K562 (cell line): Measurements from ENCODE around the gene MRPS15. TPM values are rescaled to one million over a fixed set of nuclear protein-coding genes. Genes with fewer than 3 reads are reported as not detected.

Source experiments
- HDAC1 ChIP-seq, 2 experiments: fragments of 450-650 bp; IDR thresholded peaks; 2 replicates each; pipeline ENCODE4 v1.6.1; 2016 to 2017; ENCODE audit warnings: inconsistent platforms in 1 of 2, mild to moderate bottlenecking in 1 of 2, moderate library complexity in 1 of 2
- SUPT5H ChIP-seq: fragments of 450-650 bp; IDR thresholded peaks from 2 replicates; pipeline ENCODE4 v1.6.1; 2016
- THRB ChIP-seq: fragments of 450-650 bp; formaldehyde crosslinking; conservative IDR thresholded peaks from 2 replicates; pipeline ENCODE4 v1.4.0; 2022; ENCODE audit warnings: mild to moderate bottlenecking, missing genetic modification characterization
- ZBTB5 ChIP-seq: fragments of 450-650 bp; IDR thresholded peaks from 2 replicates; pipeline ENCODE4 v1.6.1; 2017; ENCODE audit warnings: antibody characterized with exemption
- ZNF23 ChIP-seq: fragments of 250-450 bp; sonication (Bioruptor Pico); IDR thresholded peaks from 2 replicates; pipeline ENCODE4 v1.4.0; 2020; ENCODE audit warnings: mild to moderate bottlenecking
- polyA plus RNA-seq, 8 experiments: library from polyadenylated mRNA; depleted of rRNA in 4 of 8; stranded (reverse) in 5 of 8; unstranded in 3 of 8; fragments of >200 nt; fragmentation: Nextera tagmentation in 2 of 8; fragmentation: Illumina TruSeq in 1 of 8; extraction: Ambion mirVana in 2 of 8; extraction: Trizol in 1 of 8; gene quantifications; 2 replicates each; pipeline versions ENCODE4 v1.2.1 to v1.2.3, GENCODE V29; 2011 to 2014; ENCODE audit warnings: inconsistent platforms in 1 of 8, missing spikeins in 1 of 8
- total RNA-seq, 7 experiments: library from RNA; depleted of rRNA in 6 of 7; stranded (reverse); fragments of >200 nt in 6 of 7; fragmentation: Illumina TruSeq in 2 of 7; extraction: Trizol in 2 of 7; gene quantifications; 2 replicates each; pipeline versions ENCODE4 v1.2.1 to v1.2.3, GENCODE V29; 2011 to 2021; ENCODE audit warnings: low replicate concordance in 1 of 7
- TF ChIP-seq, protein P1 (sequence below), 2 experiments: fragments of 250-450 bp in 1 of 2; fragments of 450-650 bp in 1 of 2; sonication (Bioruptor Pico) in 1 of 2; IDR thresholded peaks; 2 replicates each; pipeline versions ENCODE4 v1.6.1 to v1.8.0; 2016 to 2021; ENCODE audit warnings: mild to moderate bottlenecking in 2 of 2, moderate library complexity in 2 of 2, missing compliant biosample characterization in 1 of 2, missing genetic modification characterization in 1 of 2

MRPS15 gene
- total and polyA plus RNA-seq, 9 of the 15 experiments (the other 6 are each of a cell fraction or from before 2014, with no cell fraction given): 62.9 to 286 (median 149) TPM

DNA sequence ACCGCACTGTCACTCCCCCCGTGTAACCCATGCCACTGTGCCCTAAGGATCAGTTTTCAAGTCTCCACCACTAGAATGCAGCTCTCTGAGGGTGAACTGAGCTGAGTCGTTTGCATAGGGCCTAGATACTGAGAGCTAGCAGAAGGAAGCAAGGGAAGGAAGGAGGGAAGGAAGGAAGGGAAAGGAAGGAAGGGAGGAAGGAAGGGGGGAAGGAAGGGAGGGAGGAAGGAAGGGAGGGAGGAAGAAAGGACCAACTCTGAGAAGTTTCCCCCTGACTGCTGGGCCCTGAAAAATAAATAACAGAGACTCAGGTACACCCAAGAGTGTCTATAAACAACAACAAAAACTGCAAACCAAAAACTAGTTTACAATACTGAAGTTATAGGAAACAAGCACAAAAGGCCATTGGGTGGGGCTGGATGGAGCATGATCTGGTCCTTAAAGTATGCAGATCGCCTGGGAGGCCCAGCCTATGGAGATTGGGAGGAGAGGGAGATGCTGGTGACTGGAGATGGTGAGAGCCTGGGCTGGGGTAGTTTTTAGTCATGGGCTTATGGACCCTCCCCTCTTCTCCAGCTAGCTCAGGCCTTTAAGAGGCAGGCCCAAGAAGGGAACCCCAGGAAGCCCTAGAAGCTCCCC lies 1.7 kb upstream of the MRPS15 start (continued):
- TF ChIP-seq THRB (CRISPR knock-in tag): peak; percentile 87
- 0 out of 2 replicates have a peak, but pooled peaks have one; percentile 17 for TF ChIP-seq ZBTB5
- TF ChIP-seq HDAC1 (IDR thresholded peaks at IDR 0.05): 0 out of 4 replicates have a peak, but pooled peaks of 1 of the 2 experiments have one; percentile 46
- TF ChIP-seq, protein P1, sequence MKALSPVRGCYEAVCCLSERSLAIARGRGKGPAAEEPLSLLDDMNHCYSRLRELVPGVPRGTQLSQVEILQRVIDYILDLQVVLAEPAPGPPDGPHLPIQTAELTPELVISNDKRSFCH (CRISPR knock-in tag; IDR thresholded peaks at IDR 0.05): no peak
- TF ChIP-seq, protein P1 (tag; IDR thresholded peaks at IDR 0.05): no peak
- TF ChIP-seq SUPT5H: 0 out of 2 replicates have a peak, but pooled peaks have one; percentile 27
- TF ChIP-seq ZNF23 (CRISPR knock-in tag): no peak
- TF ChIP-seq, all 486 proteins: peak for 14
